ENCODE data around the gene PANX1.

The PANX1 gene

DNA sequence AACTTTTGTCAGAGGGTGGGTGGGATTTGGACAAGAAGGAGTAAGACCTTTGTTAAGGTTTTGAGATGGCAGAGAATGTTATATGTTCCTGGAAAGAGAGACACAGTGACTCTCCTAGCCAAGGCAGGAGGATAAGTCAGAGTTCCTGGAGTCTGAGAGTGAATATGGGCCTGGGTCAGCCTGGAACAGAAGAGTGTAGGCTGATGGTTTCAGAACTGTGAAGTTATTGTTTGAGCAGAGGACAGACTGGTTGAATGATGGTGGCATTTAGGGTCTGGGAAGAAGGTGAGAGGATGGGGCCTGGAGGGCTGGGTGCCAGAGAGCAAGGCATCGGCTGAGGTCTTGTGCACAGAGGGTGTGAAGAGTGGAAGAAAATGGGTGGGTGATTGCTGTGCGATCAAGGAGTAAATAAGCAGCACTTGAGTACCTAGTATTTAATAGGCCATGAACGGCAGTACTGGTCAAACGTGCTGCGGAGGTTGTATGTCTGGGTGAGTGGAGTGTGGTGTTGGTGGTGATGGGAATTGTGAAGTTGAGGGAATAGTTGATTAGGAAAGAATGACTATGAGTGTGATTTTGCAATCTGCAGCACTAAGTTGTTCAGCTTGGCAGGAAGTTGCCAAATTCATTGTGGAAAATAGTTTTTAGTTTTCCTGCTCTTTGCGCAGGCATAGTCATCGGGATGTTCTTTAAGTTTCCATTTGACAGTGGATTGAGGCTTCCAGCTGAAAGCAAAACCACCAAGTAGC lies 1.8 kb downstream of the PANX1 start:
- no peak for DNase-seq

DNA sequence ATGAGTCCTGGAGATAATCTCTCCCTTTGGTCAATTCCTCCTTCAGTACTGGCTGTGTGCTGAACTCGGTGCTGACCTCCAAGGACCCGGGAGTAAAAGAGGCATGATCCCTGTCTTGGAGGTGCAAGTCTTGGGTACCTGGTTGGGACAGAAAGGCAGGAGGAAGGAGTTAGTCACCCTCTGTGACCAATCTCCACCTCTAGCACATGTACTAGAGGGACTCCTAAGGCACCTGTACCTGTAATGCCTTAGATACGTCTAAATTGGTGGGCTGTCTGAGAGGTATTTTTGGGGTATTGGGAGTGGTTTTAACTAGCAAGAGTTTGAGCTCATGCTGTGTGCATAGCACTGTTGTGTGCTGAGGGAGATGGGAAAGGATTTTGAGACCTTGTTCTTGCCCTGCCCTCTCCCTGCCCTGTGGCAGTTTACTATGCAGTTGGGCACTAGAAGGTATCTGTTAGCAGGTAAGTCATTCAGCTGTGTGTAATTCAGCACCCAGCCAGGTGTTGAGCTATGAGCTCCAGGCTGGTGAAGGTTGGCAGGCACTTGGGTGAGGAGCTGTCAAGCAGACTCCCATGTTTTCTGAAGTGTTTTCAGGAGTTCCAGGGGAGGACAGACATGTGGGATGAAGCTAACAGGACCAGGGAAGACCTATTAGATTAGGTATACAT lies 2.5 kb downstream of the PANX1 start:
- no peak for DNase-seq

DNA sequence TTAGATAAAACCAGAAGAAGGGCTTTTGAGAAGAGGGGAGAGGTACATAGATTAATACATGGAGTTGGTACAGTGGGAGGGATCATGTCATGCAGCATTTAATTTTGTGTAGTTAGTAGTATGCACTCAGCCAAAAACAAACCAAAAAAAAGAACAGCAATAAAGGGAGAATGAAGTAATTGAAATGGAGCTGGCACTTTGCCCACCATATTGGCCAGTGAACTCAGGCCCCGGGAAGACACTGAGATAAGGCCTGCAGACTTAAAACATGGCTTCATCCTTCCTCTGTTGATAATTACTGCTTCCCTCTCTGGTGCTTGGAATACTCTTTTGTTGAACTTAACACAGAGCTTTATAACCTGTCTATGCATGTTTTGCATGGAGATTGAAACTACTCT lies 3.1 kb downstream of the PANX1 start:
- no peak for DNase-seq

DNA sequence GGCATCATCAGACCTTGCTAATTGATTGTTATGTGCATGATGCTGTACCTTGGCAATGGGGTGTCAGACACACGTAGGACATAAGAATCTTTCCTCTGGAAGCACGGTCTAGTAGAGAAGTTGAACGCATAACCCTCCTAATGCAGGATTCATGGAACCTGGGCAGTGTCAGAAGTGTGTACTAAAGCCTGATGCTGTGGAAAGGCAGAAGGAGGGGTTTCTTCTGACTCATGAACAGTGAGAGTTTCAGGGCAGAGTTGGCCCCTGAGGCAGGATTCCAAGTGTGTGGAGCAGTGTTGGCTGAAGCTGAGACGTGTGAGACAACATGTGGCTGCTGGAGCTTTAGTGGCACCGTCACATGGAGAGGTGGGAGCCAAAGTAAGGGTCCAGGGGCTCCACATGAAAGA lies 3.5 kb downstream of the PANX1 start:
- DNase-seq, result no peak

DNA sequence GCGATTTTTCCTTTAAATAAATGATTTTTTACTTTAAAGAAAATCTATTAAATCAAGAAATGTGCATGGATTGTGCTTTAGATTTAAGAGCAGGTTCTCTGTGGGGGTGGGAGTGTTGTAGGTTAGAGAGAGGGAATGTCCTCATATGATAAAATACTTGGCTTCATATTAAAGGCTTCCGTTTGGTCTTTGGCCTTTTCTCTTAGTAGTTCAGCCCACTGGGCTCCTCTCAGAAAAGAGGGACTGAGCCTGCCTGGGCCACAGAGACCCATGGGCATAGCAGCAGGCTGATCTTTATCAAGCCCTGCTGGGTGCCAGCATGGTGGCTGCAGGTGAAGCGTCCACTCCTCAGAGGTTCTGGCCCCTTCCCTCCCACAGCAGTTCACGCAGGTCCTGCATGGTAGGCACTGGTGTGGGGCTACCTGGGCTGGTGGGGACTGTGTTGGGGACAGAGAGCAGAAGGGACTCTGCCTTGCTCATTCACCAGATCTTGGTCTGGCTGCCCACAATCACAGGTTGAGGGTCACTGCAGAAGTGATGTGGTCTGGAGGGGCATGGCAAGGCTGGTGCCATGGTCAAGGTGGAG lies 4.3 kb downstream of the PANX1 start:
- no peak for DNase-seq

DNA sequence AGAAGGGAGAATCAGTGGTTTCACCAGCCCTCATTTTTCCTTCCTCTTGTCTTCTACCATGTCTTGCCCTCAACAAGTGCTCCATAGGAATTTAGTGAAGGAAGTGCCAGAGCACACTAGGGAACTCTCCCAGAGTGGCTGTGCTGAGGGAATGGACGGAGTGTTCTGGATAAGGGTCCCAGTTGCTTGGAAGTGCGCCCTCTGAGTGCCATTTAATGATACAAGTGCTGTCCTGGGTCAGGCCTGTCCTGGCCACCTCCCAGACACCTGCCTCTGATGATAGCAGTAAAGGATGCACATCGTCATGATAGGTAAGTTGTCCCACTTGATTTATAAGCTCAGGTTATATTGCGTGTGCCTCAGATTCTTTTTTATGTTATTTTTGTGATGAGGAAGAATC lies 5.1 kb downstream of the PANX1 start:
- no peak for DNase-seq

DNA sequence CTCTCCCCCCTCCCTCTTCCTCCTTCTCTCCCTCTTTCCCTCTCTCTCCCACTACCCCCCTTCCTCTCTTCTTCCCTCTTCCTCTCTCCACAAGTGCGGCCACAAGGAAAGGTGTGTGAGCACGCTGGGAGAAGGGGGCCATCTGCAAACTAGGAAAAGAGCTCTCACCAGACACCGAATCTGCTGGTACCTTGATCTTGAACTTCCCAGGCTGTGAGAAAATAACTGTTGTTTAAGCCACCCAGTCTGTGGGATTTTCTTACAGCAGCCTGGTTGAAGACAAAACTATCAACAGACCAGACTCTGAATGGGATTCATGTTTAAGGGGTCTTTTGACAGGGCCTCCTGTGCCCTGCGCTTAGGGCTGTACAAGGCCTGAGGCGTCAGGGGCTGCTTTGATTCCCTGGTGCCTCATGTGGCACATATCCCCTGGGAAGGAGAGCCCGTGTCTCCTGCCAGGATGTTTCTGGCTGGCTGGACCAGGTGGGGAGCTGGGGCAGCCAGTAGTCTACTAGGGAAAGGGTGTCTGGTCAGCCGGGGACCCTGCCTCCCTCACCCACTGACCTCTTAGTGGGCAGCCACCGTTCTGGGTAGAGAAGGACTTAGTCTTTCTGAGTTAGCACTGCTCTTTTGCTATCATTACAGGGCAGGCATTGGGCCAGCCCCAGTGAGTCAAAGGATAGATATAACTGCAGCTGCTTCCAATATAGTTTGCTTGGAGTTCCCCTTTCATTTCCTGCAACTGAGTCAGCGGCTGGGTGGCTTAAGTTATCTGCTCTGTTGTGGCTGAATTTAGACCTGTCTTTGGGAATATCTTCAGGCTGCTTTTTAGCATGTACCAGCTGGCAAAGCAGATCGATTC lies 6.2 kb downstream of the PANX1 start:
- DNase-seq, result peak; percentile 40 to 42

DNA sequence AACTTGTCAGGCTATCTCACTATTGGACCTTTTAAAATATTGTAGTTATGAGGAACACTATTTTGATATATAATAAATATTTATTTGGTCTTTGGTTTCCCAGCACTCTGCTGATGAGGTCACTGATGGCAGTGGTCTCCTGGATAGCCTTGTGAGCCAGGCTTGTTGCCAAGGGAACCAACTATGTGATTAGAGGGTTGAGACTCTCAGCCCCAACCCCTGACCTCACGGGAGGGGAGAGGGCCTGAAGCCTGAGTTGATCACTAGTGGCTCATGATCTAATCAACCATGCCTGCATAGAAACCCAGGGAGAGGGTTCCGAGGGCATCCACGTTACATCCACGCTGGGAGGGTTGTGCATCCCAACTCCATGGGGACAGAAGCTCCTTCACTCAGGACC lies 10.8 kb downstream of the PANX1 start:
- DNase-seq, result no peak

DNA sequence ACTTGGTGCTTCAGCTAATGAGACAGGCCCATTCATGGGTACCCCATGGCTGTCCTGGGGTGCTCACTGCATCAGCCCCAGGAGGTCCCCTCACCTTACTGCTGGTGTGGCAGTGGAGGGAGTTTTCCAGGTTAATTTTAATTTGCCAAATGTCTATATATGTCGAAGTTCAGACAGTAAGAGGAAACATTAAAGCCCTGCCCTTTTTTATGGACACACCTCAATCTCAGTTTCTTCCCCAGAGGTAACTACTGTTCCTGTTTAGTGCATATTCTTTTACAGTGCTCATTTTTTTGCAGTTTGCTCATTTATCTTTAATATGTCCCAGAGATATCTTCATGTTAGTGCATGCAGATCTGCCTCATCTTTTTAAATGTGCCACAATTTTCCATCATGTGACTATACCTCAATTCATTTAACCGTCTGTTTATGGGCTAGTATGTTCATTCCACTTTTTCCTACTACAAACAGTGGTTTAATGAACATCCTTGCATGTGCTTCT lies 11.6 kb downstream of the PANX1 start:
- no peak for DNase-seq

DNA sequence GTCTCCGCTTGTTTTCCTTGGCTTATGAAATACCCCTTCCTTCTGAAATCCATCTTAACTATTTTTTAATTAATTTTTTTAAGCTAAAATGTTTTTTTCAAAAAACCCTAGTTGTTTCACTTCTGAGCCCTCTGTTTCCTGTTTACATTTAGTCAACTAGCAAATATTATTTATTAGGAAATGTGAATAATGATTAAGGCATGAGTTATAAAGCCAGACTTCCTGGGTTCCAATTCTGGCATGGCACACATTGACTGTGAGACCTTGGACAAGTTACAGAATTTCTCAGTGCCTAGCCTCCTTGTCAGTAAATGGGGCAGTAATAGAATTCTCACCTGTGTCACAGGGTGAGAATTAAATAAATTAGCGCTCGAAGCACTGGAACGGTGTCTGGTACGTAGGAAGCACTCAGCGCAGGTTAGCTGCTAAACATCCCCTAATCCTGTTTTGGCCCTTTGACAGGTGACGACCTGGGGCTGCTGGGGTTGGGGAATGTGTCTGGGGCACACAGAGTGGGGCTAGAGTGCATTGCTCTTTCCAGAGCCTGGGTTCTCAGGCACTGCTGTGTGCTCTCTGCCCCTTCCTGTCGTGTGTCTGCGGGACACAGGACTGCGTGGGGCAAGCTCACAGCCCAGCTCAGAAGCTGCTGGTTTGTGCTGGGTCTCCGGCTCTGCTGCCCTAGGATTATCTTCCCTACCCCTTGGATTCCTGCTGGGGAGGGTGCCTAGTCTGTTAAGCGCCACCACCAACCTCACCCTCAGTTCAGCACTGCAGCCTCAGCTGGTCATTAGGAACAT lies 13.1 kb downstream of the PANX1 start:
- DNase-seq, result no peak

DNA sequence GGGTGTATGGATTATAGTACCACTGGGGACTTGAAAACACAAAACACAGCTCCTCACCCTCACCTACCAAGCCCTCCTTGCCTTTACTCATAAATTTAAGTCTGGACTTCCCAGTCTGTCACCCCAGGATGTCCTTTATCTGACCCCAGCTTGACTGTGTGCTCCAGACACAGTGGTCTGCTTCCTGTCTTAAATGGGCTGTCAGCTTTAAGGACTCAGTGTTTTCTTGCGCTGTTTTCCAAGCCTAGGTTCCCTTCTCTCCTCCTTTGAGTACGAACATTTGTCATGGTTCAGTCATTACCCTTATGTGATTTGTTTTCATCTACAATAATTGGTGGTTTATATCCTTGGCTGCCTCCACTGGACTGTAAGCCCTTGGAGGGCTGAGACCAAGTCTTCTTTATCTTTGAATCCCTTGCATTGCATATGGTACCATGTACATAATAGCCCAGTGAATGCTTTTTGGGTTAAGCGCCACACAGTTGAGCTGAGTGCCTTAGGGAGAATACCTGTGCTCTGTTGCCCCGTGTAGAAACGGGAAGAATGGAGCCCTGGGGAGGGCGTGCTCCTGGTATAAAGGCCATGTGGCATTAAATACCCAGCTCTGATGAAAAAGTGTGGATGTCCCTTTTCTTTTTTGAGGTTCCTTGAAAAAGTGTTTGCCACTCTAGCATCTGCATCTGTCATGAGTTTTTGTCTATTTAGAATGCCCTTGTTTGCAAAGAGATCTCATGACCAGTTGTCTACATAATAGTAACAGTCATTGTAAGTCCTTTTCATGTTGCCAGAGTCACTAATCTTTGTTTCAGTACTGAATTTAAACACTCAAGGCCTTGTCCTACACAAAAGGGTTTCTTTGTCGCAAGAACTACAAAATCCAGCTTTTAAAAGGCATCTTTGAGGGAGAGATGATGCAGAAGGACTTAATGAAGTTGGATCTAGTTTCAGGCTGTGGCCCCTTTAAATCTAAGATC lies 14.0 kb downstream of the PANX1 start:
- DNase-seq, result no peak

DNA sequence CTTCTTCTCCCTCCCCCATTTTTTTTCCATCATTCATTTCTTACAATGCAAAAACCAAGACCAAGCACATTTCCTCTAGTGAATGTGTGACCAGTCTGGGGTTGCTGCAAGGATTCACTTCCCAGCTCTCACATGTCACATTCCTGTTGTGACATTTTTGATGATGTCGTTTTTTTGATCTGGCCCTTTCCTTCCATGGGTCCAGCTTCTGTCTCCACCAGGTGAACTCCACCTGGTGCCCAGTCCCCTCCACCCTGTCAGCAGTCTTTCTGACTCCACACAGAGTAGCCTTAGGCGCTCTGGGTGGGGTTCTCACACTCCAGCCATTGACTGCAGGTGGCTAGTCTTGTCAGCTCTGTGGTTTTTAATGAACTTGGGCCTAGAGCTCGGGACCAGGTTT lies 15.6 kb downstream of the PANX1 start:
- no peak for DNase-seq

DNA sequence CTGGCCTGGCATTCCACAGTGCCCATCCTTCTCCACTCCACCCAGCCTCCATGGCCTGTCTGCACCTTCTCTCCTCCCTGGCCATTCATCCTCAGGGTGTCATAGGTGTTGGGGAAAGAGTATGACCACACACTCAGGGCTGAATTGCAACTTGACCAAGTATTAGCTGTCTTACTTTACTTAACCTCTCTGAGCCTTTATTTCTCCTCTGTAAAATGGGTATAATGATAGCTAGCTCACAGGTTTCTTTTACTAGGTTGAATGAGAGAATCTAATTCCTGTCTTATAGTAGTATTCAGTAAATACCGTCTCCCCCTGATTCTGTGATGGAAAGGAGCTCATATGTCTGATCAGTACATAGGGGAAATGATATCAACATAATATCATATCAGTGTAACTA lies 16.0 kb downstream of the PANX1 start:
- no peak for DNase-seq

DNA sequence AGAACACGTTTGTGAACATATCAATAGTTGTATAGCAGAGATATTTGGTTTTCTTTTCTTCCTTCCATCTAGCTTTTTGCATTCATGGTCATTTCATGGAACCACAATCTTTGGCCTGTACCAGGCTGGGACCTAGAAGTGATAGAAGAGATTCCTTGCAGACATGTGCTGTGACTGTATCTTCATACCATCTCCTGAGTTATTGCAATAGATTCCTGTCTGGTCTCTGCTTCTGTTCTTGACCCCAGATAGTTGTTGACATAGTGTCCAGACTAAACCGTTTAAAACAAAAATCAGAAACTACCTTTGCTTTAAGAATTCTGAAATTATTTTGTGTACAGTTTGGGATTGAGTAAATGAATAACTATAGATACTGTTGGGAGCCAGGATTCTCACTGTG lies 16.8 kb downstream of the PANX1 start:
- no peak for DNase-seq

DNA sequence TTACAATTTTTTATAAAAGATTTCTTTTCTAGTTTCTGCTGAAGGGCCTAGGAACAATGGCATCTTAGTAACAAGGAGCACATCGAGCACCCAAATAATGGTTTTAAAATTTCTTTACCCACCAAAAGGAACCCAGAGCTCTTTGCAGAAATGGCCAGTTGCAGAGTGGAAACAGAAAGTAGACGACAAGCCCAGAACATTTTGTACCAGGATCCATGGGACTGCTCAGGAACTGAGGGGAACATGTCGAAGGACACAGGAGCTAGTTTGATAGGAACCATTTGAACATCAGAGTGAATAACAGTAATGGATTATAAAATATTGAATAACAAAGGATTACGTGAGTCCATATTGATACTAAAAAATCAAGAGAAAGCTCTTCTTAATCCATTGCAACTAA lies 17.3 kb downstream of the PANX1 start:
- DNase-seq, result no peak

DNA sequence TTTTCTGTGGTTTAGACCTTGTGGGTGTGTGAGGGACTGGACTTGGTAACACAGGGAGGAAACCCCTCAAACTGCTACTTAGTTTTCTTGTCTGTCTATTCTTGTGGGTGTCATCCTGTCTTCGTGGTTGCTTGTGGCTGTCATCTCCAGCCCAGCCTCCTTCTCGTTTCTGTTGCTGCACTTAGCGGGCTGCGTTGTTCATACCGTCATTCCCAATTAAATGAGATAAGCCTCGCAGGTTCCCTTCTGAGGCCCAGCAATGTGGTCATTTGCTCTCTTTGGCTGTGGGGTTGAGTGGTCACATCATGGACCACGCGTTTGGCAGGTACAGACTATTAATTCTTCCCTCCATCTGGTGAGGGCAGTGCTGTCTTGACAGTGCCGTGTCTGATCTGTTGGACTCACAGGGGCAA lies 18.8 kb downstream of the PANX1 start:
- DNase-seq, result peak in 1 of 2 donors; percentile 33

DNA sequence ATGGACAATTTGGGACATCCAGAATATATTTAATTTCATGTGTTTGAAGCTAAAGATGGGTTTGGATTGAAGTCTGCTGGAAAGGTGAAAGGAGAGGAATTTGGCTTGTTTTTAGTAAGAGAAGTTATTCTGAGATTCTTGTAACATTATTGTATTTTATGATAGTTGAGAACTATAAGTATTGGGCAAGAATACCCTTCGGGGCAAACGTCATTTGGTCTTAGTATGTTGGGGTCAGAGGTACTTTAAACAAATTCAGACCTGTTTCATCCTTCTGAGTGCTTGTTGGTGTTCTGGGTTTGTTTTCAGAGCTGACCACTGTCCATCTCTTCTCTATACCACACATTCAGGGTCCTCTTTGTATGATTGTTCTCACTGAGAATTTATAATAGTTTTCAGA lies 19.5 kb downstream of the PANX1 start:
- no peak for DNase-seq

DNA sequence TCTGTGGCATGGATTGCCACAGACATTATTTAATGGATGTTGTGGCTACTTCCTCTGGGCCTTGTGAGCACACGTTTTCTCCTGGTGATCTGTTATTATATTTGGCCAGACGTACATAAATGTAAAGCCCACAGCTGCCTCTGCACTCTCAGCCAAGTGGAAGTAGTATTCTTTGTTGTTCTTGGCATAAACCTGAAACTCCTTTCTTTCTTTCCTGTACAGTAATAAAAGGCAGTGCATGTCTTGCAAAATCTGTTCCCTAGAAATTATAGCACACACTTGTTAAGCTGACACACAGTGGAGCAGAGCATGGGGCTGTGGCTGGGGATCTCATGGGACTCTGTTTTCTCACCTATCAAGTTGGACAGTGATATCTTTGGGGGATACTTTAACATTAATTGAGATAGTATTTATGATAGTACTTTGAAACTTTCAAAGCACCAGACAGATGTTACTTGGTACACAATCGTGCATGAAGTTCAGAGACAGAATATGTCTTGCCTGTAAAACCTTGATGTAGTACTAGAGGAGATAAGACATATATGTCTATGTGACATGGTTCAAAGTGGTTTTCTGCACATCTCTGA lies 20.9 kb downstream of the PANX1 start:
- no peak for DNase-seq

DNA sequence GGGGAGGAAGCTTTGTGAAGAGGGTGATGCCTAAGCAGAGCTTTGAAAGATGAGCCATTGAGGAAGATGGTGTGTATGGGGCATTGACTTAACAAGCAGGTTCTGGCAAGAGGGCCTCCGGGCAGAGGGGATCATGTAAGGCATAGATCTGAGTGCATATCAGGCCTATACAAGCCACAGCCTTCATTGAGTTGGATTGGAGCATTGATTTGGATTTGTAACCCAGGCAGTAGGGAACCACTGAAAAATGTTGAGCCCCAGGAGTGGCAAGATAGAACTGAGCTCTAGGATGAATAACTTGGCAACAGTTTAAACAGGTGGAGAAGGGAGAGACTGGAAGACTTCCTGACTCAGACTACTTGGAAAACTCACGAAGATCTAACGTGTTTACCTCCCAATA lies 21.4 kb downstream of the PANX1 start:
- no peak for DNase-seq
